ENCODE results near the gene DCBLD2.

DNA sequence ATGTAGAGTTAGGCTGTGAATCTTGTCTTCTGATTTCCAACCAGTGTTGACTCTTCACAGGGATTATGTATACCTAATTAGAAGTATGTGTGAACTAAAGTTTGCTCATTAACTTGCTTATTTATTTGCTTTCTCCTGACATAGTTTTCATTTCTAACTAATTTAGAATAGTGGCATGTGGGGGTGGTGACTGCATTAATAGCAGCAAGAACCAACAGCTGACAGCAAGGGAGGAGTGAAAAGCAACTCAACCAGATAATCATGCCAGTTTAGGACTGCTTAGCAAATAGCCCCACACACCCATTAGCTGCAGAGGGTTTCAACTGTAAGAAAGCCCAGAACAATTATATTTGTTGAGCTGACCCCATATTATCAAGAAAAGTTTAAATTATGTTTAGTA is 134.6 kb downstream of the DCBLD2 start:
- TF ChIP-seq, protein P1, sequence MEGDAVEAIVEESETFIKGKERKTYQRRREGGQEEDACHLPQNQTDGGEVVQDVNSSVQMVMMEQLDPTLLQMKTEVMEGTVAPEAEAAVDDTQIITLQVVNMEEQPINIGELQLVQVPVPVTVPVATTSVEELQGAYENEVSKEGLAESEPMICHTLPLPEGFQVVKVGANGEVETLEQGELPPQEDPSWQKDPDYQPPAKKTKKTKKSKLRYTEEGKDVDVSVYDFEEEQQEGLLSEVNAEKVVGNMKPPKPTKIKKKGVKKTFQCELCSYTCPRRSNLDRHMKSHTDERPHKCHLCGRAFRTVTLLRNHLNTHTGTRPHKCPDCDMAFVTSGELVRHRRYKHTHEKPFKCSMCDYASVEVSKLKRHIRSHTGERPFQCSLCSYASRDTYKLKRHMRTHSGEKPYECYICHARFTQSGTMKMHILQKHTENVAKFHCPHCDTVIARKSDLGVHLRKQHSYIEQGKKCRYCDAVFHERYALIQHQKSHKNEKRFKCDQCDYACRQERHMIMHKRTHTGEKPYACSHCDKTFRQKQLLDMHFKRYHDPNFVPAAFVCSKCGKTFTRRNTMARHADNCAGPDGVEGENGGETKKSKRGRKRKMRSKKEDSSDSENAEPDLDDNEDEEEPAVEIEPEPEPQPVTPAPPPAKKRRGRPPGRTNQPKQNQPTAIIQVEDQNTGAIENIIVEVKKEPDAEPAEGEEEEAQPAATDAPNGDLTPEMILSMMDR (IDR thresholded peaks at IDR 0.05) = no peak
- TF ChIP-seq TEAD4 (IDR thresholded peaks at IDR 0.05; ENCODE audit: borderline replicate concordance, insufficient read depth) = no peak
- TF ChIP-seq, protein P2, sequence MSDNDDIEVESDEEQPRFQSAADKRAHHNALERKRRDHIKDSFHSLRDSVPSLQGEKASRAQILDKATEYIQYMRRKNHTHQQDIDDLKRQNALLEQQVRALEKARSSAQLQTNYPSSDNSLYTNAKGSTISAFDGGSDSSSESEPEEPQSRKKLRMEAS (IDR thresholded peaks at IDR 0.05; ENCODE audit: low read depth) = no peak
- no peak for TF ChIP-seq TAF1 (IDR thresholded peaks at IDR 0.05; ENCODE audit: borderline replicate concordance, low read depth, low read length)
- no peak for TF ChIP-seq NFIC (IDR thresholded peaks at IDR 0.05; ENCODE audit: borderline replicate concordance)
- TF ChIP-seq POLR2AphosphoS5 (IDR thresholded peaks at IDR 0.05; ENCODE audit: low read depth, low read length) = no peak
- TF ChIP-seq, protein P3, sequence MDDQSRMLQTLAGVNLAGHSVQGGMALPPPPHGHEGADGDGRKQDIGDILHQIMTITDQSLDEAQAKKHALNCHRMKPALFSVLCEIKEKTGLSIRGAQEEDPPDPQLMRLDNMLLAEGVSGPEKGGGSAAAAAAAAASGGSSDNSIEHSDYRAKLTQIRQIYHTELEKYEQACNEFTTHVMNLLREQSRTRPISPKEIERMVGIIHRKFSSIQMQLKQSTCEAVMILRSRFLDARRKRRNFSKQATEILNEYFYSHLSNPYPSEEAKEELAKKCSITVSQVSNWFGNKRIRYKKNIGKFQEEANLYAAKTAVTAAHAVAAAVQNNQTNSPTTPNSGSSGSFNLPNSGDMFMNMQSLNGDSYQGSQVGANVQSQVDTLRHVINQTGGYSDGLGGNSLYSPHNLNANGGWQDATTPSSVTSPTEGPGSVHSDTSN (IDR thresholded peaks at IDR 0.05) = no peak
- no peak for TF ChIP-seq RAD21 (IDR thresholded peaks at IDR 0.05; ENCODE audit: low read length)
- no peak for TF ChIP-seq TCF12 (IDR thresholded peaks at IDR 0.05)
